ENCODE data around the gene FCGBP.
"Not testable (repeated sequence)": the region's sequence is repeated elsewhere in the genome, so short reads cannot be mapped to it uniquely, and the experiment has no call there.

Gene FCGBP

DNA sequence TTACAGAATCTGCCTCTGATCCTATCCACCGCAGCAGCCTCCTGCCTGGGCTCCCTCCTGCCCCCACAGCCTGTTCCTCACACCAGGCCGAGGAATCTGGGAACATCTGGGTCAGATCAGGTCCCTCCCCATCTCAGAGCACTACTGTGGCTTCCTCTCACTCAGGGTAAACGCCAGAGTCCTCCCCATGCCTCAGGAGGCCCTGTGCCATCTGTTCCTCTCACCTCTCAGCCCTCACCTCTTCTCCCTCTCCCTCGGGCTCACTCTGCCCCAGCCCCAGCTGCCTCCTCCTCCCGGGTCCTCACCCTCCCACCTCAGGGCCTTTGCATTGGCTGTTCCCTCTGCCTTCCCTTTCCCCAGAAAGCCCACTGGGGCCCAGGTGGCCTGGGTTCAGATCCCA lies 18.2 kb downstream of the FCGBP start:
- no peak for DNase-seq

DNA sequence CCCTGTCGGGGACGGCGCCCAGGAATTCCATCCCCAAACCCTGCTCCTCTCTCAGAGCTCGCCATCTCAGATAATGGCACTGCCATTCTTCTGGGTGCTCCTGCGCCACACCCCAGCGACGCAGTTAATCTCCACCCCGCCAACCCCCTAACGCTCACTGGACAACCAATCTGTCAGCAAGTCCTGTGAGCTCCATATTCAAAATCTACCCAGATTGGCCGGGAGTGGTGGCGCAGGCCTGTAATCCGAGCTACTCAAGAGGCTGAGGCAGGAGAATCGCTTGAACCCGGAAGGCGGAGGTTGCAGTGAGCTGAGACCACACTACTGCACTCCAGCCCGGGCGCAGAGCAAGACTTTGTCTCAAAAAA lies 18.6 kb downstream of the FCGBP start:
- no peak for DNase-seq

DNA sequence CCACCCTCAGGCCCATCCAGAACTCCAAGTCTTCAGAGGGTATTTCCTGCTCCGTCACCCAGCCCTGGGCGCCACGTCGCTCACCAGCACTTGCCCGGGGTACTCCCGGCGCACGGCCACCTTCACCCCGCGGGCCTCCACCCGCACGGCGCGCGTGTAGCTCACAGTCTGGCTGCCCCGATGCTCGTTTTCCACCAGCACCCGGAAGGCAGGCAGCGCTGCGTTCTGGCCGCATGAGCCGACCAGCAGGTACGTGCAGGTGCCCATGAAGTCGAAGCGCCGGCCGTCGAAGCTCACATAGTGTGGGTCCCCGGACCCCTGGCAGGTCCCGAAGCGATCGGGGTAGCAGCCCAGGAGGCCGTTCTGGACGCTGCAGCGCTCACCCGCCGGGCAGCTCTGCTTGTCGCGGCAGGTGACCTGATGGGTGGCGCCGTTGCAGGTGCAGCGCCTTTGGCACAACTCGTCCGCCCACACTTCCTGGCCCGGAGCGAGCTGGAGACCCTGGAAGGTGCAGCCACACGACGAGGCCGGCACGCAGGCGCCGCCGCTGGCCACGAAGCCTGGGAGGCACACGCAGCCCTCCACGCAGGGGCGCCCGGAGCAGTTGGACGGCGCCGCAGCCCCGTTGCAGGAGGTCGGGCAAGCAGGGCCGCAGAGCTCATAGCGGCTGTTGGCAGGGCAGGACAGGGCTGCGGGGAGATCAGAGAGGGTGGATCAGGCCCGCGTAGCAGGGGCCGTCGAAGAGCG lies 19.2 kb downstream of the FCGBP start:
- no peak for DNase-seq

DNA sequence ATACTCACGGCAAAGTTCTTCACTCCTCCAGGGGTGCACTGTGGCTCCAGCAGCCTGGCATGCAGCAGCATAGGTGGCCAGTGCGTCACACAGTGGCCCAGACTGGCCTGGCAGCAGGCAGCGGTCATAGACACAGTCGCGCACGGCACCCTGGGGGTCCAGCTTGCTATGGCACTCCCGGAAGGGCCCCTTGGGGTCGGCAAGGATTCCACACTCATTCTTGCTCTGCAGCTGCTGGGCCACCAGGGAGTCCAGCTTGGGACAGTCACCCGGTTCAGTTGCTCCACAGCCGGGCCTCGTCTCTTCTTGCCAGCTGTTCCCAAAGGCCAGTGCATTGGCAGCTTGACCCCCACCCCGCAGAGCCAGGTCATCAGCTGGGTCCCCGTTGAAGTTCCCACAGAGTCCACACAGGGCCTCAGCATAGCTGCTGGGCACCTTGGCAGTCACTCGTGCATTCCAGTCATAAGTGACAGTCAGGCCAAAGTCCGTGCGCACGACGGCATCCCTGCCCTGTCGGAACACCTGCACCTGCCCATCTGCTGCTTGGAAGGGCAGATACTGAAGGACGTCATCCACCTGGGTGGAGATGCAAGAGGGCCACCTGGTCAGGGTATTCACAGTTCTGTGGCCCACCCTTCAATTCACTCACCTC lies 20.6 kb downstream of the FCGBP start:
- no peak for DNase-seq

DNA sequence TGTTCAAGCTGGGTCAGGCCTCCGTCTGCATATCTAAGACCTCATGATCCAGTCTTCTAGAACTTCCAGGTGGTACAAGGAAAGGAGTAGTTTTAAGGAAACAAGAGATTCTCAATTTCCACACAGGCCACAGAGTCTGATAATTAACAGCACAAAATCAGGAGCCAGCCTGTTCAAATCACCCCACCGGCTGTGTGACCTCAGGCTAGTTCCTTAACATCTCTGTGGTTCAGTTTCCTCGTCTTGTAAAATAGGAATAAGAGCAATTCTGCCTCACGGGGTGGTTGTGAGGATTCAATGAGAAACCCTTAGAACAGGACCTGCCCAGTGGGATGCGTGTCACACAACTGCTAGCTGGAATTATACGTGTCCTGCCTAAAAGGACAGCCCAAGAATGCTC lies 25.6 kb downstream of the FCGBP start:
- DNase-seq = no peak

DNA sequence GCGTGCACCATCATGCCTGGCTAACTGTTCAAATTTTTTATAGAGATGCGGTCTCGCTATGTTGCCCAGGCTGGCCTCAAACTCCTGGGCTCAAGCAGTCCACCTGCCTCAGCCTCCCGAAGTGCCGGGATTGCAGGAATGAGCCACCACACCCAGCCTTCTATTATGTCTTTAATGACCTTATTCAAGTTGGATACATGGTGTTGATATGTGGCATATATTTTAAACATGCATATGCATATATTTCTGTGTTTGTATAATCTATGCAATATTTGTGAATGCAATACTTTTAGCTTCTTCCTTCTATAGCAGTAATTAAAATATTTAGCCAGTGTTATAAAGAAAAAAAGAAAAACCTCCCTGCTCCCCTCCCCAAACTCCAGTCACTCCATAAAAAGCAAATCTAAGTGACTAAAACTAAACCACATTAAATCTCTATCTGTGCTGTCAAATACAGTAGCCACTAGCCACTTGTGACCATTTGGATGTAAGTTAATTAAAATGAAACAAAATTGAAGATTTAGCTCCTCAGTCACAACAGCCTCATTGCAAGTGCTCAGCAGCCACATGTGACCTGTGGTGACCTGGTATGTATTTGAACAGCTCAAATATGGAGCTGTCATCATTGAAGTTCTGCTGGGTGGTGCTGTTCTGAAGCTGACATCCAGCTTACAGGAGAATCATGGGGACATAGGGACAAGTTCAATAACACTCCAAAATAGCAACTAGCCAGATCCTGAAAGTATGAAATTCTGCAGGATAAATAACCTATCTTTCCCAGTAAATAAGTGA lies 27.4 kb downstream of the FCGBP start:
- DNase-seq = no peak

DNA sequence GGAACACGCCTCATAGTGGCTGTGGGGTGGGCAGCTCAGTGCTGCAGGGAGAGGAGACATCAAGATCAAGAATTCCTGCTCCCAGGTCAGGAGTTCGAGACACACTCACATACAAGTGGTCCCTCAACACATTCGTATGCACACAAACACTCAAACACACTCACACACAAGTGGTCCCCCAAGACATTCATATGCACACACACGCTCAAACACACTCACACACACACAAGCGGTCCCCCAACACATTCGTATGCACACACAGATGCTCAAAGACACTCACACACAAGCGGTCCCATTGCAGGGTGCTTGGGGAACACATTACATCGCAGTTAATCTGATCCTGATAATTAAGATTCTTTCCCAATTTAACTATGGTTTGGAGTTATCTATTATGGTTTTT lies 28.2 kb downstream of the FCGBP start:
- no peak for DNase-seq

DNA sequence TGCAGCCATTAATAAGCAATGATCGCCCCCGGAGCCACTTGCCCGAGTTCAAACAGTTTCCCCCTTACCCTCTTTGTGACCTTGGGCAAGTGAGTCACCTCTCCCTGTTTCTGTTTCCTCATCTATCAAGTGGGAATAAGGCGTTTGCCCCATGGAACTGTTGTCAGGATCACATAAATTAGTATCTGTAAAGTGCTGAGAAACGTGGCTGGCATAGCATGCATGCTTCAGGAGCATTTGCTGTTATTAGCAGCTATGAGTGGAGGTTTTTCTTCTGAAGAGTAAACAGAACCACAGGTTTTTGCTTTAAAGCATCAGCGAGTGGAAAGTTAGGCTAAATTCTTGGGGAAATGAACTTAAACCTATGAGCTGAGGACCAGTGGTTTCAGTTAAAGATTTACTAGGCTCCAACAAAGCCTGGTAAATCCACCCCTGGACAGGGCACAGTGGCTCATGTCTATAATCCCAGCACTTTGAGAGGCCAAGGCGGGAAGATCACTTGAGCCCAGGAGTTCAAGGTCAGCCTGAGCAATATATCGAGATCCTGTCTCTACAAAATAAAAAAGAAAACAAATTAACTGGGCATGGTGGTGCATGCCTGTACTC lies 30.8 kb downstream of the FCGBP start:
- not testable (repeated sequence) for DNase-seq

DNA sequence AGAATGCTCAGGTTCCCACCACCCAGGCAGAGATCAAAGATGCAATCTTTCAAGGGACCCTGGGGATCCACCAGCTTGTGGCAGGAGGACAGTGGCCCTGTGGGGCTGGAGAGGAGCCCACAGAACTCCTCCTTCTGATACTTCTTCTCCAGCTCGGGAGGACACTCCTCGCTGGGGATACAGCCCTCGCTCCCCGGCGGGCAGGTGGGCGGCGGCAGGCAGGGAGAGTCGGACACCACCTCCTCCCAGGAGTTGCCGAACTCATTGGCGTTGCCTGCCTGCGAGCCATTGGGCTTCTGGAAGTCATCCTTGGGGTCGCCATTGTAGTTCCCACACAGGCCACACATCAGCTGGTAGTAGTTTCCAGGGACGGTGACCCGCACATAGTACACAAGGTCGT lies 32.1 kb downstream of the FCGBP start:
- not testable (repeated sequence) for DNase-seq

DNA sequence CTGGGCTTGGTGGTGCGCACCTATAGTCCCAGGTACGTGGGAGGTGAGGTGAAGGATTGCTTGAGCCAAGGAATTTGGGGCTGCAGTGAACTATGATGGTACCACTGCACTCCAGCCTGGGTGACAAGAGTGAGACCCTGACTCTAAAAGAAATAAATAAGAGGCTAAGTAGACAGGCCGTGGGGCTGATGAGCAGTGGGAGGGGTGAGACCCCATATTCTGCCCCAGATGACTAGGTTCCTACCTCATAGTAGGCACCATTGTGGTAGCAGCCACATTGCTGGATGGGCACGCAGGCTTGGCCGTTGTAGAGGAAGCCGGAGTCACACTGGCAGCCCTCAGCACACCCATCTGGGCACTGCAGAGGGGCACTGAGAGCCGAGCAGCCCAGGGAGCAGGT lies 32.8 kb downstream of the FCGBP start:
- DNase-seq = not testable (repeated sequence)

DNA sequence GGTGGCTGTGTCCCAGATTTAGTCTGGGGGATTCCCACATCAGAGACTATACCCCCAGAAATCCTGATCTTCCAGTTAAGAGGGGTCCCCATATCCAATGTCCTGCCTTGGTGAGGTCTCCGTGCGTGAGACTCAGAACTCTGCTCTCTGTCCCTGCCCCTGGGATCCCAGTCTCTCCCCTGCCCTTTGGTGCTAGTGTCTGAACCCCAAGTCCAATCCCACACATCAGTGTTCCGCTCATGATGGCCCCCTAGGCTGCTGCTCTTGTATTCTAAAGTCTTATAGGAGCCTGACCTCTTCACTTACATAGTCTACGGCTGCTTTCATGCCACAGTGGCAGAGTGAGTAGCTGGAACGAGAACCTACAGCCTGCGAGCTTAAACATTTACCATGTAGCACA lies 35.6 kb downstream of the FCGBP start:
- not testable (repeated sequence) for DNase-seq

DNA sequence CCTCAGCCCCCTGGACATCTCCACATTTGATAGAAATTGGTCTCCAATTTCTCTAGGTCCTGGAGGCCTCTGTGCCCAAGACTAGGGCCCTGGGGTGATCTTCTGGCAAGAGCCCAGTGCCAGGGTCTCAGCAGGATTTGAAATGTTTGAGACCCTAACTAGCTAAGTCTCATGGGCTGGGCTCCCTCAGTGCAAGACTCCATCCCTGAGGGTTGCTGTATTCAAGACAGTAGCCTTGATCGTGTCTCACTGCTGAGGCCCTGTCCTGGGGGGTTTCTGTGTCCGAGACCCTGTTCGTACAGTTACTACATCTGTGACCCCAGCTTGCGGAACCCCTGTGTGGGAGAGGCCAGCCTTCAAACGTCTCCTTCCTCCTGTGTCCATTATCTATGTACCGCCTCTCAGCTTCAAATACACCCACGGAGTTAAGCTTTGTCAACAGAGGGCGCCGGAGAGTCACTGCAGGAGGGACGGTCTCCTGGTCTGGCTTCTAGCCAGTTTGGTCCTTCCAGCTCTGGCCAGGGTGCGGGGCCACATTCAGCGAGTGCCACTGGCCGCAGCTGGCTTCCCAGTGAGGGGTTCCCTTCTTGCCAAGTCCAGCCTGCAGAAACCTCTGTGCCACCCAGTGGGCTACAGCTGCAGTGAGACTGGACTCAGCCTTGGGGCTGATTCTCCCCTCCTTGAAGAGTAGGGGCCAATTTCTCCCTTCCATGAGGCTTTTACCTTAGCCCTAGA lies 36.8 kb downstream of the FCGBP start:
- DNase-seq = not testable (repeated sequence)

DNA sequence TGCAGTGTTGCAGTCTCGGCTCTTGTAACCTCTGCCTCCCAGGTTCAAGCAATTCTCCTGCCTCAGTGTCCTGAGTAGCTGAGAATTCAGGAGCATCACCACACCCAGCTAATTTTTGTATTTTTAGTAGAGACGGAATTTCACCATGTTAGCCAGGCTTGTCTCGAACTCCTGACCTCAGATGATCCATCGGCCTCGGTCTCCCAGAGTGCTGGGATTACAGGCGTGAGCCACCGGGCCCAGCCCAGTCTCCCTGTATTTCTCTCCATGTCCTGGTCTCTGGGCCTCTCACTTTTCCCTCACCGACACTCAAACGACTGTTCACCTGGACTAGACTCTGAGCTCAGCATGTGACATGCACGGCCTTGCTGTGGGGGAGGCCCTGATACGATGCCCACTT lies 39.3 kb downstream of the FCGBP start:
- not testable (repeated sequence) for DNase-seq

DNA sequence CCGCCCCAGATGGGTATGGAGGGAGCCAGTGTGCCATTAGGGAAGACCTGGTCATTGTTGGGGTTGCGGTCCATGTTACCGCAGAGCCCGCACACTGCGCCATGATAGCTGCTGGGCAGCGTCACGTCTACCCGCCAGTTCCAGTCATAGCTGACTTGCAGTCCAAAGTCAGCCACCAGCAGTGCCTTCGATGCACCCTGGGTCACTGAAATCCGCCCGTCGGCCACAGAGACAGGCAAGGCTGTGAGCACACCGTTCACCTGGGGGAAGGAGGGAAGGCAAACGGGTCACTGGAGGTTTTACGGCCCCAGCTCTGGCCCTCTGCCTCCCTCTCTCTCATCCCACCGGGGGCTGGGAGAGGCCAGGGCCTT lies 40.2 kb downstream of the FCGBP start:
- not testable (repeated sequence) for DNase-seq

DNA sequence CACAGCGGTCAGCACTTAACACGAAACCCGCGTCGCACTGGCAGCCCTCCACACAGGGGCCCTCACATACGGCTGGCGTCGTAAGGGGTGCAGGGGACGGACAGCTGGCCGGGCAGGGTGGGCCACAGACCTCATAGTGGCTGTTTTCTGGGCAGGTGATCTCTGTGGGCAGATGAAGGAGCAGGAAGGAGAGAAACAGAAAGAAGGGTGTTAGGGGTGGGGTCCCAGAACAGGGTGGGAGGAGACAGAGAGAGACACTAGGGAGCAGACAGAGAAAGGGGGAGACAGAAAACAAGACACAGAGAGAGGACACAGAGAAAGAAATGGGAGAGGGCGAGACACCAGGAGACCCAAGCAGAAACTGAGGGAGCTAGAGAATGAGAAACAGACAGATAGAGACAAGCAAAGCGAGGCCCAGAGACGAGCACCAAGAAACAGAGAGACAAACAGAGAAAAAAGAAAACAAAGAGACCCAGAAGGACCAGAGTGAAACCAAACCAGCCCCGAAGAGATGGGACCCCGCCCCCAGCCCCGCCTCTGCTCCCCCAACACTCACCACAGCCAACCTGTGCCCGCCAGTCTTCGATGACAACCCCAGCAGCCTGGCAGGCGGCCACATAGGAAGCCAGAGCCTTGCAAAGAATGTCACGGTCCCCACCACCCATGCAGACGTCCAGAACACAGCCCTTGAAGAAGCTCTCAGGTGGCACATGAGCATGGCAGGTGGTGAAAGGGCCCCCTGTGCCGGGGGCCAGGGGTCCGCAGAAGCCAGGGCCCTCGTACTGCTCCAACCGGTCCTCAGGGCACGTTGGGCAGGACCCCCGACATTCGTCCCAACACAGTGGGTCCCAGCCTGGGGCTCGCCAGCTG lies 40.8 kb downstream of the FCGBP start:
- not testable (repeated sequence) for DNase-seq

DNA sequence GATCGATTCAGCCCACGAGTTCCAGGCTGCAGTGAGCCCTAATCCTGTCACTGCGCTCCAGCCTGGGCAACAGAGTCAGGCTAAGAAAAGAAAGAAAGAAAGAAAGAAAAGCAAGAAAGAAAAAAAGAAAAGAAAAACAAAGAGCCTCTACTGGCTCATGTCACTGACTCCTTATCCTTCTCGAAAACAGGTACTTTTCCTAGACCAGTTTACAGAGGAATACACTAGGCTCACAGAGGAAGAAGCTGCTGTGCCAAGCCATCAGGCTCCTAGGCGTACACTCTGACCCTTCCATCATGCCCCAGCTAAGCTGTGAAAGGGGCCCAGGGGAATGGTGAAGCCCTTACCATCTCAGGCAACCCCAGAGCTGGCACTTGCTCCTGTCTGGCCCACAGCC lies 41.9 kb downstream of the FCGBP start:
- DNase-seq = not testable (repeated sequence)

DNA sequence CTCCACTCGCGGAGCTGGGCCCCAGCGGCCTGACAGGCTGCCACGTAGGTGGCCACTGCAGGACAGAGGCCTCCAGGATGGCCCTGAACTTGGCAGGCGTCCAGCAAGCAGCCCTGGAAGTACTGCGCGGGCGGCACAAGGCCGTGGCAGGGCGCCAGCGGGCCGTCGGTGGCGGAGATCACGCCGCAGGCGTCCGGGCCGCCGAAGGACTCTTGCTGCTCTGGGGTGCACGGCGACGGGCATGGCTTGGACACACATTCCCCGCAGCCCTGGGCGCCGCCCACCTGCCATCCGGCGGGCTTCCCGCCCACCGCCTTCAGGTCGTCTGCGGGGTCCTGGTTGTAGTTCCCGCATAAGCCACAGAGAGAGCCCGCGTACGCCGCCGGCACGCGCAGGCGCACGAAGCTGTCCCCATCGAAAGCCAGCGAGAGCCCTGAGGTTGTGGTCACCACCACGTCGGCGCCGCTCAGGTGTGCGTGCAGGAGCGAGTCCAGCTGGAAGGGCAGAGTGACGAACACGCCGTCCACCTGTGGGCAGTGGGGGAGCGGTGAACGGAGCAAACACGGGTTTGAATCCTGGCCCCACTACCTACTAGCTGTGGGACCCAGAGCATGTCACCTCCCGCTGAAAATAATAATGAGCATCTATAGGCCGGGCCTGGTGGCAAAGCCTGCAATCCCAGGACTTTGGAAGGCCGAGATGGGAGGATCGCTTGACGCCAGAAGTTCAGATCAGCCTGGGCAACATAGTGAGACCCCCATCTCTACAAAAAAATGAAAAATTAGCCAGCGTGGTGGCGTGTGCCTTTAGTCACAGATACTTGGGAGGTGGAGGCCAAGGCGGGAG lies 42.6 kb downstream of the FCGBP start:
- DNase-seq = not testable (repeated sequence)

DNA sequence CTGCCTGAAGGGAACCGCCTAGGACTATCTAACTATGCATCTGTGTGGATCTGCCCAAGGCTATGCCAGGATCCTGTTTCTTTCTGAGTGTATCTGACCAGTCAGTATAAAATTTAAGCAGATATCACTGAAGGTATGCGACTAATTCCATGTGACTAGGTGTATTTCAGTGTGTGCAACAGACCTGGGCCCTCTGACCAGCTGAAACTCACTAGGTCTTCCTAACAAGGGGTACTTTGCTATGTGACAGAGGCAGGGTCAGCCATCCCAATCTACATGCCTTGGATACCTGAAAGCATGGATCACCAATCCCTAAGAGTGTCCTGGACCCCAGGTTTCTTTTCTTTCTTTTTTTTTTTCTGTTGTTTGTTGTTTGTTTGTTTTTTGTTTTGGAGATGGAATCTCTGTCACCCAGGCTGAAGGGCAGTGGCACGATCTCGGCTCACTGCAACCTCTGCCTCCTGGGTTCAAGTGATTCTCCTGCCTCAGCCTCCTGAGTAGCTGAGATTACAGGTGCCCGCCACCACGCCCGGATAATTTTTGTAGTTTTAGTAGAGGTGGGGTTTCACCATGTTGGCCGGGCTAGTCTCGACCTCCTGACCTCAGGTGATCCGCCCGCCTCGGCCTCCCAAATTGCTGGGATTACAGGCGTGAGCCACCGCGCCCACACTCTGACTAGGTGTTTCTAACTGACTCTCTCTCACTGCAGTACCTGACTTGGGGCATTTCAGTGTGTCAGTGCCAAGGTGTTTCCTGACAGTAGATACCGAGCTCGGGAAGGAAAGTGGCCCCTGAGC lies 43.5 kb downstream of the FCGBP start:
- DNase-seq = no peak

DNA sequence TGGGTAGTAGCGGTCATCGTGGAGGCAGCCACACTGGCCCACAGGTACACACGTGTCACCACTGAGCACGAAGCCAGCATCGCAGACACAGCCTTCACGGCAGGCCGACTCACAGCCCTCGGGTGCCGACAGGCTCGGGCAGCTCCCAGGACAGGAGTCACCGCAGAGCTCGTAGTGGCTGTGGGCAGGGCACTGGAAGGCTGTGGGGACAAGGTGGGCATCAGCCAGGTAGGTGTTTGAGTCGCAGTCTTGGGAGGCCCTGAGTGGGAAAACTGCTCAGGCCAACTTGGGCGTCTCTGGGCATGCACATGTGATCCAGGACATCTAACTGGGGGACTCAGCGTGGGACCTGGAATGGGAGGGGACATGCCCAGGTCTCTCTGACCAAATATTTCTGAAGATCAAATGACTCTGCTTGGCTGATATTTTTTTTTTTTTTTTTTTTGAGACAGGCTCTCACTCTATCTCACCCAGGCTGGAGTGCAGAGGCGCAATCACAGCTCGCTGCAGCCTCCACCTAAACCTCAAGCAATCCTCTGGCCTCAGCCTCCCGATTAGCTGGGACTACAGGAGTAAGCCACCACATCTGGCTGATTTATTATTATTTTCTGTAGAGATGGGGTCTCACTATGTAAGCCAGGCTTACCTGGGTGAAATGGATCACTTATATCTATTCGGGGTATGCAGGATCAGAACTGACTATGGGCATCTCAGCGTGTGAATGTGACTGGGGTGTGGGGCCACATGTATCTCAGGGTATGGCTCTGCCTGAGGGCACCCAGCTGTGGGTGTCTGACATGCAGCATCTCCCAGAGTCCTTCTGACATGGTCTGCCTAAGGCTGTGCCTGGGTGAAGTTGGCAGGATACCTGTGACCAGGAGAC lies 44.3 kb downstream of the FCGBP start:
- not testable (repeated sequence) for DNase-seq
